ACC112 (cell line): ENCODE data around the gene KCNB1.
A peak's percentile ranks its signal among the peaks of the same experiment; 100 is the strongest.

Source experiments
- H2AFZ ChIP-seq: fragments of 200-600 bp; sonication (generic); one replicate; pipeline ENCODE4 v1.6.0; 2017; ENCODE audit warnings: antibody characterized with exemption, low read length; ENCODE audit not compliant: unreplicated experiment
- H3K27ac ChIP-seq: fragments of 200-600 bp; sonication (generic); 2 replicates; pipeline ENCODE4 v1.5.1; 2014; ENCODE audit warnings: low read depth, mild to moderate bottlenecking, antibody characterized with exemption, low read length, moderate library complexity
- H3K27me3 ChIP-seq: fragments of 200-600 bp; sonication (generic); 2 replicates; pipeline ENCODE4 v1.6.1; 2014; ENCODE audit warnings: mild to moderate bottlenecking, antibody characterized with exemption, low read length, moderate library complexity, mixed read lengths; ENCODE audit not compliant: insufficient read depth
- H3K36me3 ChIP-seq: fragments of 200-600 bp; sonication (generic); 2 replicates; pipeline ENCODE4 v1.6.1; 2016; ENCODE audit warnings: mild to moderate bottlenecking, antibody characterized with exemption, low read length, moderate library complexity, mixed read lengths; ENCODE audit not compliant: insufficient read depth
- H3K4me1 ChIP-seq: fragments of 200-600 bp; sonication (generic); one replicate; pipeline ENCODE4 v1.6.1; 2016; ENCODE audit warnings: low read length, mixed read lengths; ENCODE audit not compliant: insufficient read depth, unreplicated experiment, control insufficient read depth
- H3K4me3 ChIP-seq: fragments of 200-600 bp; sonication (generic); 2 replicates; pipeline ENCODE4 v1.5.1; 2014; ENCODE audit warnings: mild to moderate bottlenecking, low read depth, low read length
- H3K79me2 ChIP-seq: fragments of 200-600 bp; sonication (generic); one replicate; pipeline ENCODE4 v1.6.0; 2016; ENCODE audit warnings: low read length; ENCODE audit not compliant: control insufficient read depth, unreplicated experiment, insufficient read depth

KCNB1 gene

DNA sequence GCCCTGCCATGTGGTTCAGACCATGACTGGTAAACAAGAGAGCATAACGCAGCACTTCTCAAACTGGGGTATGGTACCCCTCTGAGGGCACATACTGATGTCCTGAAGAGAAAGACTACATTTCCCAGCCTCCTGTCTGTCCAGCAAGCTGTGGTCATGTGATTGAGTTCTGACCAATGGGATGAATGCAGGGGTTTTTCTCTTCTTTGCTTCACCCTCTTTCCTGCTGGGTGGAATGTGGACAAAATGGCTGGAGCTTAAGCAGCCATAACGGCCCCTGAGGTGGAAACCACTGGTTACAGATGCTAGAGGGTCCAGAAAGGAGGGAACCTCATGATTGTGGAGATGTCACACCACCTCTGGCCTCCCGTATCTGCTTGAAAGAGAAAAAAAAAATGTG is 19.4 kb upstream of the KCNB1 start:
- Histone ChIP-seq H3K4me1 (no peaks in the 10 kb centered on the region), H2AFZ (no peak overlapping the region), H3K27ac (no peak overlapping the region), H3K36me3 (no peaks in the 10 kb centered on the region), H3K4me3 (no peak overlapping the region), H3K27me3 (peaks cover 50% of the 10 kb centered on the region), H3K79me2 (no peaks in the 10 kb centered on the region)

DNA sequence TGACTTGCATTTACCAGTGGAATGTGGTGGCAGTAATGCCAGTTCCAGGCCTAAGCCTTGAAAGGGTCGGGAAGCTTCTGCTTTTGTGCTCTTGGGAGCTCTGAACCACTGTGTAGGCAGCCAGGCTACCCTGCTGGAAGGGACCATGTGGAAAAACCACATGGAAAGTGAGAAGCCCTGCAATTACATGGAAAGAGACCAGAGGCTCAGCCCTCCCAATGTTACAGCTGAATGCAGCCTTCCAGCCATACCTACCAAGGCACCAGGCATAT is 14.9 kb upstream of the KCNB1 start:
- Histone ChIP-seq H3K27ac (no peak overlapping the region), H3K27me3 (peaks cover 74% of the 10 kb centered on the region), H3K79me2 (no peaks in the 10 kb centered on the region), H3K4me1 (no peaks in the 10 kb centered on the region), H3K36me3 (no peaks in the 10 kb centered on the region), H3K4me3 (no peak overlapping the region), H2AFZ (no peak overlapping the region)

DNA sequence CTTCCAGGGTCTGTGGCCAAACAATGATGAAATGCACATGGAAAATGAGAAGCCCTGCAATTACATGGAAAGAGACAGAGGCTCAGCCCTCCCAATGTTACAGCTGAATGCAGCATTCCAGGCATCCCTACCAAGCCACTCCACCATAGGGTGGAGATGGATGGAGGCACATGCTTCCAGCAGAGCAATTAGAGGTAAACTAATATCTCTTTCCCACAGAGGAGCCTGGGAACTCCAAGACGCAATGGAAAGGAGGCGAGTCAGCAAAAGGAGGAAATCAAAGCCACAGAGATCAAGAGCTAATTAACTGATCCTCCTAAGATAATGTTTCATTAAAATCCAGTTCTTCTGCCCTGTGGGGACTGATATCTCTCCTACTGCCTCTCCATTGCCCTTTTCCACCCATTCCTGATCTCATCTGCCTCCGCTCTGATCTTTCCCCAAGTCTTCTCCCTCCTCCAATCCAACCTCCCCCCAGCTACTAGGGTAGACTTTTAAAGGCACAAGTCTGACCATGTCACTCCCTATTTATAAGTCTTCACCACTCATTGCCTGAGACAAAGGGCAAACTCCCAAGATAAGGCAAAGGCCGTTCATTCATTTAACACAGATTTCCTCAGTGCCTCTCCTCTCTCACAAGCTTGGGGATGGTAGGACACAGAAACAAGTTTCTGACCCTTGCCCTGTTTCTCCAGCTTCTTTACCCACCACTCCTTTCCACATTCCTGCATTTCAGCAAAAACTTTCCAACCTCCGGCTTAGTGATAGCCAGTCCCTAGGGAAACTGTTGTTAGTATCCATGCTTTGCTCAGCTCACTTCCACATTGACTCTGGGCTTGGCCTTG is 14.3 kb upstream of the KCNB1 start:
- Histone ChIP-seq H3K79me2 (no peaks in the 10 kb centered on the region), H2AFZ (no peak overlapping the region), H3K27me3 (peaks cover 77% of the 10 kb centered on the region), H3K36me3 (no peaks in the 10 kb centered on the region), H3K4me3 (no peak overlapping the region), H3K4me1 (no peaks in the 10 kb centered on the region), H3K27ac (no peak overlapping the region)

DNA sequence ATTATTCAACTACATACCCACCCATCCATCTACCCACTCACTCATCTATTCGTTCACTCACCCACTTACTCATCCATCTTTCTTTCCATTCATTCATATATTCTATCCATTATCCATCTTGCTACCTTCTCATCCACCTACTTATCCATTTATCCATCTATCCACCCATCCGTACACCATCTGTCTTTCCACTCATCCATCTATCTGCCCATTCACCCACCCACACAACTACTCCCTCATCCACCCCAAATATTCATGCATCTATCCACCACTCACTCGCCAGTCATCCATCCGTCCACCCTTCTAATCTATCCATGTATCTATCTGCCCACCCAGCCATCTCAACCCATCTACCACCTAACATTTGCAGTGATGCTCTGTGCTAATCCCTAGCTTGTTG is 13.6 kb upstream of the KCNB1 start:
- H3K27me3 ChIP-seq = peaks cover 78% of the 10 kb centered on the region
- H3K4me1 ChIP-seq = no peaks in the 10 kb centered on the region
- no peak overlapping the region for H3K27ac ChIP-seq
- H3K4me3 ChIP-seq = no peak overlapping the region
- no peaks in the 10 kb centered on the region for H3K36me3 ChIP-seq
- H2AFZ ChIP-seq = no peak overlapping the region
- no peaks in the 10 kb centered on the region for H3K79me2 ChIP-seq

DNA sequence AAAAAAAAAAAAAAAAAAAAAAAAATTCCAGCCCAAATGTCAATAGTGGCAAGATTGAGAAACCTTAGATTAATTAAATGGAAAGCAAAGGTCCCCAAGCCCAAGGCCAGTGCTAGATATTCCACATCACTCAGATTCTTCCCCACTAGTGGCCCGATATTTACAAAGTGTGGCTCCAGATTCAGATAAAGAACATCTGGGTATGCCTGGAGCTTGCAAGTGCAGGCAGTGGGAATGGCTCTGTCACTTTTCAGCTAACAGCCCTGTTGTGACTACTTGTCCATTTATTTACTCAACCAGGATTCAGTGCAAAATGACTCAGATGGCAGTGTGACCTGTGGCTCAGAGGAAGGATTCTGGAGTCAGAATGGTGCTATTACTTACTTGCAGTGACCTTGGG is 8.2 kb upstream of the KCNB1 start:
- H3K27me3 ChIP-seq = peaks cover 80% of the 10 kb centered on the region
- H3K36me3 ChIP-seq = no peaks in the 10 kb centered on the region
- no peak overlapping the region for H3K4me3 ChIP-seq
- no peak overlapping the region for H2AFZ ChIP-seq
- no peak overlapping the region for H3K27ac ChIP-seq
- no peaks in the 10 kb centered on the region for H3K79me2 ChIP-seq
- no peaks in the 10 kb centered on the region for H3K4me1 ChIP-seq

DNA sequence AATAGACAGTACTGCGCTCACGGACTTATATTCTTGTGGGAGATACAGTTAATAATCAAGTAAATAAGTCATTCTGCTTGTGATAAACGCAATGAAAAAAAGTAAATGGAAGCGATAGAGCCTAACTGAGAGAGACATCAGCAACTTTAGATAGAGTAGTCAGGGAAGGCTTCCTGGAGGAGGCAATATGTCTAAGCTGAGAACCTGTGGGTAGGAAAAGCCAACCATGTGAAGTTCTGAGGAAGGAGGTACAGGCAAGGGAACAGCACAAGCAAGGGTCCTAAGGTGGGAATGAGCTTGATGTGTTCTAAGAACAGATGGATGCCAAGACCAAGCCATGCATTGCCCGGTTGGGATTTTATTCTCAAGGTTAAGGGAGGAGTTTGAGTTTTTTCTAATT is 7.2 kb upstream of the KCNB1 start:
- Histone ChIP-seq H3K79me2 (no peaks in the 10 kb centered on the region), H3K4me3 (no peak overlapping the region), H3K27ac (no peak overlapping the region), H3K27me3 (peaks cover 80% of the 10 kb centered on the region), H3K36me3 (no peaks in the 10 kb centered on the region), H3K4me1 (no peaks in the 10 kb centered on the region), H2AFZ (no peak overlapping the region)

DNA sequence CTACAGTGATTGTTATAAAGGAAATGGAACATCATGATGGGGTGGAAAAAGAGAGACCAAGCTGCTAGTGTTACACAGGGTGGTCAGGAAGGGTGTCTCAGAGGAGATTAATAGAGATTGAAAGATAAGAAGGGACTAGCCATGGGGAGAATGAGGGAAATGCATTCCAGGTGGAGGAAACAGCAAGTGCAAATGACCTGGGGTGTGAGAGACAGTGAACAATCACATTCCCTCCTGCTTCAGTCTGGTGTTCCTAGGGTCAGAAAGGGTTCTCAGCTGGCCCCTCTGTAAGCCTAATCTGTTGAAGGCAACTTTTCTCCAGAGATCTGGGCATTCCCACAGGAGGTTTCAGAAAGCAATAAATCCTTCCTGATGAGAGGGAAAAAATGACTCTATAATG is 3.6 kb upstream of the KCNB1 start:
- Histone ChIP-seq H2AFZ (no peak overlapping the region), H3K79me2 (no peaks in the 10 kb centered on the region), H3K4me3 (no peak overlapping the region), H3K36me3 (no peaks in the 10 kb centered on the region), H3K4me1 (no peaks in the 10 kb centered on the region), H3K27me3 (peaks cover 76% of the 10 kb centered on the region), H3K27ac (no peak overlapping the region)

DNA sequence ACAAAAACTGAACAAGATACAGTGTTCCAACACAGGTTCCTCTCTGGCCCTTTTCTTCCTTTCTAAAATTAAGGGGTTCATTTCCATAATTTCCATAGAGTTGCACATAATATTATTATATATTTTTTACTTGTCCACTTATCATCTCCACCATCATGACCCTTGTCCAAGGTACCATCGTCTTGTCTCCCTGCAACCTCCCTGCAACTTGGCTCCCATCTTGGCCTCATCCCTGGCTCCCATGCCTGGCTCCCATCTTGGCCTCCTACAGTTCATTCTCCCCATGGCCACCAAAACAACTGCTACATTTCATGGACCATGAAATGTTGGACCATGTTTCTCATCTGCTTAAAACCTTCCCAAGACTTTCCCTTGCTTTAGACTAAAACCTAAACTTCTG is 3.1 kb upstream of the KCNB1 start:
- no peaks in the 10 kb centered on the region for H3K79me2 ChIP-seq
- no peak overlapping the region for H2AFZ ChIP-seq
- no peak overlapping the region for H3K27ac ChIP-seq
- H3K4me1 ChIP-seq = no peaks in the 10 kb centered on the region
- no peak overlapping the region for H3K4me3 ChIP-seq
- H3K36me3 ChIP-seq = no peaks in the 10 kb centered on the region
- H3K27me3 ChIP-seq = peaks cover 71% of the 10 kb centered on the region

DNA sequence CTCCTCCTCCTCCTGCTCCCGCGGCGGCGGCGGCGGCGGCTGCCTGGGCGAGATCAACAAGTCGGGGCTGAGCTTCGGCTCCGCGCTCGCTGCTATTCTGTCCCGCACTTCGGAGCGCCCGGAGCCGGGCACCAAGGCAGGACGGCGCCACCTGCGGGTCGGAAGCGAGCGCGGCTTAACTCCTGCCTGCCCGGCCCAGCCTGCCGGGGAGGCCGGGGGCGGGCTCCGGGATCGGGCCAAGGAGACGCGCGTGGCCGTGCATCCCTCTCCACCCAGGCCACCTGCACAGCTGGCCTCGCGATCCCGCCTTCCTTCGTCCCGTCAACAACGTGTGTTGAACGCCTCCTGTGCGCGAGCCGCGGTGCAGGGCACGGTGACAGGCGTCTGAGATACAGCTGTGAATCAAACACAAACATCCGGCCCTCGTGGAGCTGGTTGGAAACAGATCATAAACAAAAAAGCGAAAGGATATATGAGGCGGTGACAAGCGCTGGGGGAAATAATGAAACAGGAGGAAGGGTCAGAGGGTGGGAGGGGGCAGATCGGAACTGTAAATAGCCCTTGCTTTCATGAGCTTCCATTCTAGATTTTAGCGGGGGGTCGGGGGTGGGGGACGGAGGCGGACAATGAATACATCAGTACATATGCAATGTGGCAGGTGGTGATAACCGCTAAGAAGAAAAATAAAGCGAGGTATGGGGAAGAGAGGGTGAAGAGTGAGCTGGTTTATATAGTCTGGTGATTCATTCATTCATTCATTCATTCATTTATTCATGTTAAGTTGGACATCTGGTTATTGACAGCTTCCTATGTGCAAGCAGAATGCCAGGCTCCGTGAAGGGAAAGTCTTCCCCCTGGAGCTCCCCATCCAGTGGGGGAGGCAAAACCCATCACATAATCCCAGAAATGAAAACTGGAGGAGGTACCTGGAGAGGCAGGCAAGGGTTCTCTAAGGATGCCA is 2.0 kb upstream of the KCNB1 start:
- peak overlapping the region; percentile 72 for H3K4me3 ChIP-seq
- no peak overlapping the region for H2AFZ ChIP-seq
- no peaks in the 10 kb centered on the region for H3K79me2 ChIP-seq
- H3K36me3 ChIP-seq = no peaks in the 10 kb centered on the region
- H3K27me3 ChIP-seq = peaks cover 64% of the 10 kb centered on the region
- no peaks in the 10 kb centered on the region for H3K4me1 ChIP-seq
- H3K27ac ChIP-seq = no peak overlapping the region

DNA sequence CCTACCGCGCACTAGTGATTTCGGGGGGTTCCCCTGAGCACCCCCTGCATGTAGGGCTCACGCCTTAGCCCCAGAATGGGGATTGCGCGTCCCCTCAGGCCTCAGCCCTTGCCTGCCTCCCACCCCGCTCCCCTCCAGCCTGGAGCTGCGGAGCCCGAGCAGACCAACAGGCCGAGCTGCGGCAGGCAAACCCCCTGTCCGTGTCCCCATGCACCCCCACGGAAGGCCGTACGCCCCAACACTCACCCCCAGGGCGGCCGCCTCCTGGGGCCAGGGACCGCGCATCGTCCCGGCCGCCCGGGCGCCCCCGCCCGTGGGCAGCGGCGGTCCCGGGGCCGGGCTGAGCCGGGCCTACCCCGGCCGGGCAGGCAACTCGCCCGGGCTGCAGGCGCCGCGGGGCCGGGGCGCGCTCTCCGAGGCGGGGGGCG is 1.2 kb upstream of the KCNB1 start:
- H3K27ac ChIP-seq = no peak overlapping the region
- H3K4me3 ChIP-seq = peak overlapping the region; percentile 72; the same call in 1 of the 2 replicates
- peaks cover 66% of the 10 kb centered on the region for H3K27me3 ChIP-seq
- H3K79me2 ChIP-seq = no peaks in the 10 kb centered on the region
- H3K36me3 ChIP-seq = no peaks in the 10 kb centered on the region
- no peaks in the 10 kb centered on the region for H3K4me1 ChIP-seq
- H2AFZ ChIP-seq = no peak overlapping the region
